K562 (cell line): ENCODE data around the gene ELF2. TPM values are rescaled to one million over a fixed set of nuclear protein-coding genes. Genes with fewer than 3 reads are reported as not detected.

Source experiments
- ATAC-seq: fragments of 200-7000 bp; cut with Tn5 transposase; 3 replicates; pipeline ENCODE4 v1.9.1; 2020; ENCODE audit warnings: moderate library complexity
- BruUV-seq: library from RNA; stranded (reverse); fragments of 400-500 nt; replicated peaks from 2 replicates; lab custom pipeline; 2021; lab: Mats Ljungman, UMichigan
- CTCF ChIA-PET: fragments of 300-600 bp; formaldehyde crosslinking; extraction: SDS; loops from one replicate; lab custom pipeline; 2021; ENCODE audit warnings: low intra/inter-chr PET ratio; lab: Yijun Ruan, JAX
- POLR2A ChIA-PET: fragments of 300-600, 350-650 bp; sonication (Branson Sonifier 250); formaldehyde crosslinking; extraction: SDS; loops from one replicate; lab custom pipeline; 2021; ENCODE audit warnings: antibody characterized with exemption, inconsistent platforms; lab: Yijun Ruan, JAX
- DNase-seq, 4 experiments: peaks; one replicate each; pipeline versions ENCODE4 v3.0.0 to v3.0.0-alpha.2; 2011 to 2018; ENCODE audit warnings: low spot score in 3 of 4, mixed read lengths in 3 of 4; ENCODE audit errors: extremely low read depth in 1 of 4
- FAIRE-seq: peaks from 2 replicates; lab custom pipeline; 2011; peaks lifted over from hg19 to GRCh38; lab: Jason Lieb, UNC
- H2AFZ ChIP-seq: 2 replicates; pipeline ENCODE4 v1.6.0; 2011; ENCODE audit warnings: low read depth, low read length, control low read depth, inconsistent platforms
- H3K27ac ChIP-seq: fragments of 200-600 bp; 3 replicates; pipeline ENCODE4 v1.8.0; 2011; ENCODE audit warnings: low read depth, mild to moderate bottlenecking, control low read depth, inconsistent platforms, low read length, moderate library complexity, mixed read lengths; ENCODE audit errors: extremely low read depth
- H3K27me3 ChIP-seq, 2 experiments: fragments of 300-600 bp in 1 of 2; 2 replicates in 1 of 2; 3 replicates in 1 of 2; pipeline versions ENCODE4 v1.6.0 to v1.8.0; 2011; ENCODE audit warnings: inconsistent platforms in 2 of 2, low read length in 2 of 2, mild to moderate bottlenecking in 1 of 2, mixed read lengths in 1 of 2, moderate library complexity in 1 of 2; ENCODE audit not compliant: control insufficient read depth in 2 of 2, insufficient read depth in 2 of 2
- H3K36me3 ChIP-seq: fragments of 300-600 bp; 3 replicates; pipeline ENCODE4 v1.8.0; 2011; ENCODE audit warnings: mild to moderate bottlenecking, low read length, inconsistent platforms; ENCODE audit not compliant: control insufficient read depth, insufficient read depth
- H3K4me1 ChIP-seq, 2 experiments: fragments of 200-600 bp in 1 of 2; replicated peaks in 1 of 2; 2 replicates in 1 of 2; 3 replicates in 1 of 2; pipeline versions ENCODE4 v1.5.1 to v1.8.0; 2011; ENCODE audit warnings: inconsistent platforms in 2 of 2, low read length in 2 of 2, mild to moderate bottlenecking in 1 of 2, mixed read lengths in 1 of 2, moderate library complexity in 1 of 2; ENCODE audit not compliant: control insufficient read depth in 2 of 2, insufficient read depth in 2 of 2
- H3K4me2 ChIP-seq: 2 replicates; pipeline ENCODE4 v1.6.1; 2011; ENCODE audit warnings: low read length, control low read depth, inconsistent platforms, mixed read lengths; ENCODE audit not compliant: insufficient read depth
- H3K4me3 ChIP-seq: fragments of 200-600 bp; sonication (generic), shearing (Covaris generic); 2 replicates; pipeline ENCODE4 v1.5.1; 2016; ENCODE audit warnings: control low read depth, inconsistent platforms
- H3K79me2 ChIP-seq: fragments of 200-600 bp; 3 replicates; pipeline ENCODE4 v1.8.0; 2011; ENCODE audit warnings: low read length, inconsistent platforms; ENCODE audit not compliant: control insufficient read depth, insufficient read depth
- H3K9ac ChIP-seq, 2 experiments: 2 replicates each; pipeline versions ENCODE4 v1.6.0 to v1.6.1; 2011; ENCODE audit warnings: low read depth in 2 of 2, low read length in 2 of 2, control low read depth in 1 of 2, inconsistent platforms in 1 of 2, mild to moderate bottlenecking in 1 of 2, mixed read lengths in 1 of 2; ENCODE audit not compliant: insufficient read depth in 1 of 2
- H3K9me1 ChIP-seq: one replicate; pipeline ENCODE4 v1.6.0; 2011; ENCODE audit warnings: inconsistent platforms, mild to moderate bottlenecking, low read length, moderate library complexity; ENCODE audit not compliant: control insufficient read depth, insufficient read depth
- H3K9me3 ChIP-seq: replicated peaks from 2 replicates; pipeline ENCODE4 v1.5.1; 2011; ENCODE audit warnings: low read depth, low read length, inconsistent platforms; ENCODE audit not compliant: control insufficient read depth, insufficient read depth
- H4K20me1 ChIP-seq: replicated peaks from 2 replicates; pipeline ENCODE4 v1.6.1; 2011; ENCODE audit warnings: low read length, inconsistent platforms, mixed read lengths; ENCODE audit not compliant: control insufficient read depth, insufficient read depth
- EHMT2 ChIP-seq: fragments of 450-650 bp; IDR thresholded peaks from 2 replicates; pipeline ENCODE4 v1.6.1; 2018; ENCODE audit warnings: antibody characterized with exemption
- FOXO4 ChIP-seq: fragments of 450-650 bp; formaldehyde crosslinking; IDR thresholded peaks from 2 replicates; pipeline ENCODE4 v1.4.0; 2020; ENCODE audit warnings: mild to moderate bottlenecking, moderate library complexity
- KDM1A ChIP-seq, 2 experiments: fragments of 450-650 bp; IDR thresholded peaks; 2 replicates each; pipeline ENCODE4 v1.6.1; 2016; ENCODE audit warnings: mild to moderate bottlenecking in 2 of 2
- MEIS2 ChIP-seq: fragments of 450-650 bp; IDR thresholded peaks from 2 replicates; pipeline ENCODE4 v1.6.1; 2014; ENCODE audit warnings: mild to moderate bottlenecking; ENCODE audit not compliant: partially characterized antibody
- WGBS: fragments of 100-300 bp; shearing (Covaris generic); methylation state at CpG from one replicate; pipeline ENCODE4 v1.1.6; 2016; ENCODE audit warnings: low coverage, mixed read lengths; ENCODE audit not compliant: insufficient coverage; ENCODE audit errors: missing lambda C conversion rate; 5-methylcytosine and 5-hydroxymethylcytosine counted together
- in situ Hi-C: fragments of 300-500 bp; cut with MboI; formaldehyde crosslinking; loops from 4 replicates; pipeline ENCODE4 v1.15.0; 2018; ENCODE audit warnings: inconsistent platforms, mixed read lengths
- intact Hi-C: fragments of 100-400 bp; cut with micrococcal nuclease; formaldehyde crosslinking; loops from 2 replicates; pipeline ENCODE4 v1.14.2; 2022
- polyA plus RNA-seq, 8 experiments: library from polyadenylated mRNA; depleted of rRNA in 4 of 8; stranded (reverse) in 5 of 8; unstranded in 3 of 8; fragments of >200 nt; fragmentation: Nextera tagmentation in 2 of 8; fragmentation: Illumina TruSeq in 1 of 8; extraction: Ambion mirVana in 2 of 8; extraction: Trizol in 1 of 8; gene quantifications; 2 replicates each; pipeline versions ENCODE4 v1.2.1 to v1.2.3, GENCODE V29; 2011 to 2014; ENCODE audit warnings: inconsistent platforms in 1 of 8, missing spikeins in 1 of 8
- total RNA-seq, 7 experiments: library from RNA; depleted of rRNA in 6 of 7; stranded (reverse); fragments of >200 nt in 6 of 7; fragmentation: Illumina TruSeq in 2 of 7; extraction: Trizol in 2 of 7; gene quantifications; 2 replicates each; pipeline versions ENCODE4 v1.2.1 to v1.2.3, GENCODE V29; 2011 to 2021; ENCODE audit warnings: low replicate concordance in 1 of 7
- TF ChIP-seq, protein P1 (sequence below): fragments of 250-450 bp; sonication (Bioruptor Pico); IDR thresholded peaks from 2 replicates; pipeline ENCODE4 v1.4.0; 2020; ENCODE audit warnings: mild to moderate bottlenecking, moderate library complexity
- TF ChIP-seq, protein P2 (sequence below), 2 experiments: fragments of 450-650 bp in 1 of 2; sonication (generic) in 1 of 2; formaldehyde crosslinking; conservative IDR thresholded peaks; 2 replicates each; pipeline versions ENCODE4 v1.4.0 to v1.8.1; 2020 to 2022; ENCODE audit warnings: mild to moderate bottlenecking in 1 of 2, missing genetic modification reagents in 1 of 2

Gene ELF2
- total and polyA plus RNA-seq, 9 of the 15 experiments (the other 6 are each of a cell fraction or from before 2014, with no cell fraction given), result 9.4 to 58.7 (median 41.6) TPM

- in situ Hi-C loops, result no loop called here
- Histone ChIP-seq H3K79me2 (no peaks in the 10 kb centered on the region), H3K36me3 (peaks cover 27% of the 10 kb centered on the region; the same call in 1 of the 3 replicates), H3K4me1 (no peaks in the 10 kb centered on the region), H3K9ac (no peak overlapping the region), H3K4me3 (no peak overlapping the region), H3K9me3 (no peaks in the 10 kb centered on the region; the same call in 1 of the 2 replicates), H3K4me2 (no peak overlapping the region), H3K27me3 (no peaks in the 10 kb centered on the region), H3K9me1 (no peaks in the 10 kb centered on the region), H2AFZ (no peak overlapping the region), H3K27ac (no peak overlapping the region), H4K20me1 (no peaks in the 10 kb centered on the region)
- 75% methylated on average over 1 of the region's 1 CpG for WGBS
- FAIRE-seq (no peak), ATAC-seq (no peak), DNase-seq (no peak)
- CTCF ChIA-PET, result no interaction called here
- intact Hi-C loops, result no loop called here
- BruUV-seq, result TSS peak; percentile 13
- POLR2A ChIA-PET, result no interaction called here
- peak; percentile 56 for TF ChIP-seq MEIS2
- TF ChIP-seq KDM1A (IDR thresholded peaks at IDR 0.05), result peak; percentile 23 to 52; a peak in 1 of 4 replicates
- TF ChIP-seq, protein P1, sequence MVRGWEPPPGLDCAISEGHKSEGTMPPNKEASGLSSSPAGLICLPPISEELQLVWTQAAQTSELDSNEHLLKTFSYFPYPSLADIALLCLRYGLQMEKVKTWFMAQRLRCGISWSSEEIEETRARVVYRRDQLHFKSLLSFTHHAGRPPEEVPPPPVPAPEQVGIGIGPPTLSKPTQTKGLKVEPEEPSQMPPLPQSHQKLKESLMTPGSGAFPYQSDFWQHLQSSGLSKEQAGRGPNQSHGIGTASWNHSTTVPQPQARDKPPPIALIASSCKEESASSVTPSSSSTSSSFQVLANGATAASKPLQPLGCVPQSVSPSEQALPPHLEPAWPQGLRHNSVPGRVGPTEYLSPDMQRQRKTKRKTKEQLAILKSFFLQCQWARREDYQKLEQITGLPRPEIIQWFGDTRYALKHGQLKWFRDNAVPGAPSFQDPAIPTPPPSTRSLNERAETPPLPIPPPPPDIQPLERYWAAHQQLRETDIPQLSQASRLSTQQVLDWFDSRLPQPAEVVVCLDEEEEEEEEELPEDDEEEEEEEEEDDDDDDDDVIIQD (CRISPR knock-in tag), result no peak
- no peak for TF ChIP-seq FOXO4
- TF ChIP-seq, protein P2, sequence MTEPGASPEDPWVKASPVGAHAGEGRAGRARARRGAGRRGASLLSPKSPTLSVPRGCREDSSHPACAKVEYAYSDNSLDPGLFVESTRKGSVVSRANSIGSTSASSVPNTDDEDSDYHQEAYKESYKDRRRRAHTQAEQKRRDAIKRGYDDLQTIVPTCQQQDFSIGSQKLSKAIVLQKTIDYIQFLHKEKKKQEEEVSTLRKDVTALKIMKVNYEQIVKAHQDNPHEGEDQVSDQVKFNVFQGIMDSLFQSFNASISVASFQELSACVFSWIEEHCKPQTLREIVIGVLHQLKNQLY (CRISPR knock-in tag; conservative IDR thresholded peaks at IDR 0.05), result no peak
- no peak for TF ChIP-seq EHMT2
Measured at GRCh38 chr4:139118365-139118764, 58.7 kb downstream of the ELF2 start.
